Neural progenitor cell (in vitro differentiated cells): ENCODE results near the gene VPS35L. TPM values are rescaled to one million over a fixed set of nuclear protein-coding genes. Genes with fewer than 3 reads are reported as not detected.

ENCODE experiments used
- DNase-seq: peaks from one replicate; pipeline ENCODE4 v3.0.0-alpha.2; 2016; ENCODE audit warnings: low spot score
- H2AFZ ChIP-seq: fragments of 200-600 bp; sonication (generic); replicated peaks from 2 replicates; pipeline ENCODE4 v1.6.1; 2016; ENCODE audit warnings: antibody characterized with exemption
- H3F3A ChIP-seq: fragments of 200-600 bp; sonication (generic); 2 replicates; pipeline ENCODE4 v1.6.1; 2016; ENCODE audit warnings: antibody characterized with exemption, low read depth
- H3K27ac ChIP-seq: fragments of 200-600 bp; sonication (generic); 2 replicates; pipeline ENCODE4 v1.5.1; 2016; ENCODE audit warnings: mild to moderate bottlenecking
- H3K27me3 ChIP-seq: fragments of 200-600 bp; sonication (generic); 2 replicates; pipeline ENCODE4 v1.6.1; 2016; ENCODE audit warnings: mild to moderate bottlenecking, moderate library complexity
- H3K36me3 ChIP-seq: fragments of 200-600 bp; sonication (generic); 2 replicates; pipeline ENCODE4 v1.5.1; 2016
- H3K4me1 ChIP-seq: fragments of 200-600 bp; sonication (generic); 2 replicates; pipeline ENCODE4 v1.6.1; 2016; ENCODE audit warnings: mixed run types
- H3K4me2 ChIP-seq: fragments of 200-600 bp; sonication (generic); 2 replicates; pipeline ENCODE4 v1.6.1; 2016
- H3K4me3 ChIP-seq: fragments of 200-600 bp; sonication (generic); 2 replicates; pipeline ENCODE4 v1.5.1; 2016
- H3K79me2 ChIP-seq: fragments of 200-600 bp; sonication (generic); 2 replicates; pipeline ENCODE4 v1.6.1; 2016; ENCODE audit warnings: low read depth
- H3K9ac ChIP-seq: fragments of 200-600 bp; sonication (generic); 2 replicates; pipeline ENCODE4 v1.6.1; 2016
- H3K9me3 ChIP-seq: fragments of 200-600 bp; sonication (generic); 2 replicates; pipeline ENCODE4 v1.5.1; 2016; ENCODE audit warnings: low read depth
- H4K20me1 ChIP-seq: fragments of 200-600 bp; sonication (generic); 2 replicates; pipeline ENCODE4 v1.6.1; 2016; ENCODE audit warnings: low read depth
- H3K27ac Mint-ChIP-seq: 3 replicates; pipeline ENCODE4 v1.8.0; 2021; ENCODE audit warnings: mixed read lengths
- H3K27me3 Mint-ChIP-seq: 2 replicates; pipeline ENCODE4 v1.8.0; 2022; ENCODE audit warnings: low read depth, mild to moderate bottlenecking, inconsistent platforms, moderate library complexity, mixed read lengths; ENCODE audit not compliant: insufficient read depth
- H3K36me3 Mint-ChIP-seq: 3 replicates; pipeline ENCODE4 v1.8.0; 2021; ENCODE audit warnings: mixed read lengths
- H3K4me1 Mint-ChIP-seq: 3 replicates; pipeline ENCODE4 v1.8.0; 2021; ENCODE audit warnings: mixed read lengths
- H3K4me3 Mint-ChIP-seq: 3 replicates; pipeline ENCODE4 v1.8.0; 2021; ENCODE audit warnings: mild to moderate bottlenecking, moderate library complexity, mixed read lengths
- H3K9me3 Mint-ChIP-seq: 3 replicates; pipeline ENCODE4 v1.8.0; 2020; ENCODE audit warnings: mixed read lengths
- CTCF ChIP-seq: fragments of 200-600 bp; sonication (generic); IDR thresholded peaks from 2 replicates; pipeline ENCODE4 v1.5.1; 2017; ENCODE audit warnings: antibody characterized with exemption, mild to moderate bottlenecking
- EZH2 ChIP-seq: fragments of 200-600 bp; sonication (generic); IDR thresholded peaks from 2 replicates; pipeline ENCODE4 v1.6.1; 2017; ENCODE audit warnings: antibody characterized with exemption, mild to moderate bottlenecking, moderate library complexity
- EZH2phosphoT487 ChIP-seq: fragments of 200-600 bp; sonication (generic); IDR thresholded peaks from 2 replicates; pipeline ENCODE4 v1.6.1; 2017; ENCODE audit warnings: antibody characterized with exemption
- total RNA-seq: library from RNA; depleted of rRNA; stranded (reverse); fragments of >200 nt; gene quantifications from 2 replicates; pipeline ENCODE4 v1.2.3, GENCODE V29; 2015; ENCODE audit warnings: low replicate concordance

The VPS35L gene
- total RNA-seq, 1 donor from 2014 or later: 57.1 TPM

- no peaks in the 10 kb centered on the region for H3K9me3 Mint-ChIP-seq
- H3K27ac Mint-ChIP-seq: no peak overlapping the region
- H3K36me3 Mint-ChIP-seq: peaks cover 64% of the 10 kb centered on the region
Observed at GRCh38 chr16:19703172-19703889, 147.8 kb downstream of the VPS35L start.

GRCh38 chr16:19704321-19705145, 149.0 kb downstream of the VPS35L start:
- Histone ChIP-seq H3K4me2 (no peak overlapping the region), H3K36me3 (peaks cover 8% of the 10 kb centered on the region), H3K79me2 (peaks cover 84% of the 10 kb centered on the region), H3K27me3 (no peaks in the 10 kb centered on the region), H2AFZ (no peak overlapping the region), H3K4me1 (peaks cover 3% of the 10 kb centered on the region), H3K4me3 (no peak overlapping the region), H3K9ac (no peak overlapping the region), H3F3A (peaks cover under 1% of the 10 kb centered on the region), H3K27ac (no peak overlapping the region), H4K20me1 (peaks cover 55% of the 10 kb centered on the region), H3K9me3 (no peaks in the 10 kb centered on the region)
- H3K27ac Mint-ChIP-seq: no peak overlapping the region
- no peak for DNase-seq
- peaks cover 3% of the 10 kb centered on the region for H3K27me3 Mint-ChIP-seq
- H3K4me3 Mint-ChIP-seq: no peak overlapping the region
- no peaks in the 10 kb centered on the region for H3K9me3 Mint-ChIP-seq
- TF ChIP-seq CTCF: no peak
- no peak for TF ChIP-seq EZH2
- TF ChIP-seq EZH2phosphoT487: no peak
- peaks cover 9% of the 10 kb centered on the region for H3K4me1 Mint-ChIP-seq
- peaks cover 64% of the 10 kb centered on the region for H3K36me3 Mint-ChIP-seq

More at GRCh38 chr16:19703172-19703889, 147.8 kb downstream of the VPS35L start:
- no peaks in the 10 kb centered on the region for H3F3A ChIP-seq
- no peaks in the 10 kb centered on the region for H3K27me3 ChIP-seq
- Mint-ChIP-seq H3K4me1 (peaks cover 2% of the 10 kb centered on the region), H3K4me3 (no peak overlapping the region), H3K27me3 (peaks cover 3% of the 10 kb centered on the region)
- H4K20me1 ChIP-seq: peaks cover 43% of the 10 kb centered on the region
- no peak for DNase-seq
- peaks cover 8% of the 10 kb centered on the region for H3K36me3 ChIP-seq
- no peaks in the 10 kb centered on the region for H3K9me3 ChIP-seq
- H2AFZ ChIP-seq: no peak overlapping the region
- peaks cover 72% of the 10 kb centered on the region for H3K79me2 ChIP-seq
- no peaks in the 10 kb centered on the region for H3K4me1 ChIP-seq
- H3K27ac ChIP-seq: no peak overlapping the region
- H3K9ac ChIP-seq: no peak overlapping the region
- TF ChIP-seq EZH2phosphoT487 (no peak), EZH2 (no peak), CTCF (no peak)
- no peak overlapping the region for H3K4me2 ChIP-seq
- no peak overlapping the region for H3K4me3 ChIP-seq

GRCh38 chr16:19705146-19705501, 149.6 kb downstream of the VPS35L start:
- Mint-ChIP-seq H3K4me1 (peaks cover 14% of the 10 kb centered on the region), H3K36me3 (peaks cover 66% of the 10 kb centered on the region), H3K4me3 (no peak overlapping the region), H3K27me3 (peaks cover 5% of the 10 kb centered on the region), H3K27ac (no peak overlapping the region), H3K9me3 (no peaks in the 10 kb centered on the region)
- peaks cover 6% of the 10 kb centered on the region for H3F3A ChIP-seq
- no peaks in the 10 kb centered on the region for H3K9me3 ChIP-seq
- H3K4me1 ChIP-seq: peaks cover 9% of the 10 kb centered on the region
- no peak overlapping the region for H3K9ac ChIP-seq
- DNase-seq: no peak
- no peak overlapping the region for H3K4me3 ChIP-seq
- no peak for TF ChIP-seq CTCF
- TF ChIP-seq EZH2phosphoT487: no peak
- TF ChIP-seq EZH2: no peak
- H2AFZ ChIP-seq: no peak overlapping the region
- H3K27me3 ChIP-seq: no peaks in the 10 kb centered on the region
- H4K20me1 ChIP-seq: peaks cover 61% of the 10 kb centered on the region
- H3K36me3 ChIP-seq: peaks cover 8% of the 10 kb centered on the region
- H3K4me2 ChIP-seq: no peak overlapping the region
- peaks cover 87% of the 10 kb centered on the region for H3K79me2 ChIP-seq
- no peak overlapping the region for H3K27ac ChIP-seq
